Measurements from ENCODE around the gene KLHL4. TPM values are rescaled to one million over a fixed set of nuclear protein-coding genes. Genes with fewer than 3 reads are reported as not detected.
A peak's percentile ranks its signal among the peaks of the same experiment; 100 is the strongest.

The KLHL4 gene
- polyA plus RNA-seq, 1 donor (not counting 4 experiments of a cell fraction or from before 2014, with no cell fraction given): 3.7 TPM

DNA sequence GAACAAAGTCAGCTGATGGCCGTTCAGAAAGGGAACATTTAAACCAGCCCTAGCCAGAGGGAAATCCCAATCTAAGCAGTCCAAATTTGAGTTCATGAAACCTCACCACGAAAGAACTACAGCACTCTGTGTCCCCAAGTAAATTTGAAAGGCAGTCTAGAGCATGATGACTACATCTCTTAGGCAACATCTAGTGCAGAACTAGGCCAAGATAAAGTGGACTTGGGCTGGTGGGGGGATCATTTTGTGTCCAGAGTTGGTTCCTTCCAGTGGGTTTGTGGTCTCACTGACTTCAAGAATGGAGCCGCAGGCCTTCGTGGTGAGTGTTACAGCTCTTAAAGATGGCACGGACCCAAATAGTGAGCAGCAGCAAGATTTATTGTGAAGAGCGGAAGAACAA lies 64.9 kb downstream of the KLHL4 start:
- Histone ChIP-seq H3K4me2 (ENCODE audit: control insufficient read depth, extremely low read depth, insufficient read depth, low read depth, low read length) (no peak overlapping the region), H2AFZ (ENCODE audit: control insufficient read depth, low read length) (no peak overlapping the region), H3K9ac (ENCODE audit: control insufficient read depth, extremely low read depth, insufficient read depth, low read length) (no peak overlapping the region), H3K9me3 (ENCODE audit: control insufficient read depth, low read depth, low read length) (no peaks in the 10 kb centered on the region), H3K4me1 (ENCODE audit: control insufficient read depth, extremely low read depth, insufficient read depth, low read length) (no peaks in the 10 kb centered on the region), H4K20me1 (ENCODE audit: control insufficient read depth, extremely low read depth, insufficient read depth, low read length) (no peaks in the 10 kb centered on the region), H3K36me3 (ENCODE audit: control insufficient read depth in 2 of 2, extremely low read depth in 1 of 2, insufficient read depth in 2 of 2, low read length in 2 of 2) (no peaks in the 10 kb centered on the region), H3K27ac (ENCODE audit: control insufficient read depth, insufficient read depth, low read length) (no peak overlapping the region), H3K79me2 (ENCODE audit: control insufficient read depth, insufficient read depth, low read length) (no peaks in the 10 kb centered on the region), H3K9me1 (ENCODE audit: control insufficient read depth, extremely low read depth, insufficient read depth, low read length) (no peaks in the 10 kb centered on the region), H3K4me3 (ENCODE audit: control insufficient read depth in 2 of 3, extremely low read depth in 1 of 3, insufficient read depth in 2 of 3, low read depth in 1 of 3, low read length in 3 of 3) (no peak overlapping the region), H3K27me3 (ENCODE audit: control insufficient read depth, extremely low read depth, insufficient read depth, low read length) (no peaks in the 10 kb centered on the region)
- TF ChIP-seq, protein P1, sequence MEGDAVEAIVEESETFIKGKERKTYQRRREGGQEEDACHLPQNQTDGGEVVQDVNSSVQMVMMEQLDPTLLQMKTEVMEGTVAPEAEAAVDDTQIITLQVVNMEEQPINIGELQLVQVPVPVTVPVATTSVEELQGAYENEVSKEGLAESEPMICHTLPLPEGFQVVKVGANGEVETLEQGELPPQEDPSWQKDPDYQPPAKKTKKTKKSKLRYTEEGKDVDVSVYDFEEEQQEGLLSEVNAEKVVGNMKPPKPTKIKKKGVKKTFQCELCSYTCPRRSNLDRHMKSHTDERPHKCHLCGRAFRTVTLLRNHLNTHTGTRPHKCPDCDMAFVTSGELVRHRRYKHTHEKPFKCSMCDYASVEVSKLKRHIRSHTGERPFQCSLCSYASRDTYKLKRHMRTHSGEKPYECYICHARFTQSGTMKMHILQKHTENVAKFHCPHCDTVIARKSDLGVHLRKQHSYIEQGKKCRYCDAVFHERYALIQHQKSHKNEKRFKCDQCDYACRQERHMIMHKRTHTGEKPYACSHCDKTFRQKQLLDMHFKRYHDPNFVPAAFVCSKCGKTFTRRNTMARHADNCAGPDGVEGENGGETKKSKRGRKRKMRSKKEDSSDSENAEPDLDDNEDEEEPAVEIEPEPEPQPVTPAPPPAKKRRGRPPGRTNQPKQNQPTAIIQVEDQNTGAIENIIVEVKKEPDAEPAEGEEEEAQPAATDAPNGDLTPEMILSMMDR (optimal IDR thresholded peaks at IDR 0.05 in 1 of 3, IDR thresholded peaks at IDR 0.05 in 1 of 3, conservative IDR thresholded peaks at IDR 0.05 in 1 of 3; ENCODE audit: extremely low read depth in 1 of 3, insufficient read depth in 2 of 3, low read length in 3 of 3): no peak
- no peak for TF ChIP-seq EZH2 (IDR thresholded peaks at IDR 0.05; ENCODE audit: low read length)
- DNase-seq (ENCODE audit: low read depth, low spot score) (no peak), FAIRE-seq (no peak)
- dilution Hi-C loops (cut with MboI; ENCODE audit: extremely low pct_ligation_motif_present, low sequenced_read_pairs): no loop called here

DNA sequence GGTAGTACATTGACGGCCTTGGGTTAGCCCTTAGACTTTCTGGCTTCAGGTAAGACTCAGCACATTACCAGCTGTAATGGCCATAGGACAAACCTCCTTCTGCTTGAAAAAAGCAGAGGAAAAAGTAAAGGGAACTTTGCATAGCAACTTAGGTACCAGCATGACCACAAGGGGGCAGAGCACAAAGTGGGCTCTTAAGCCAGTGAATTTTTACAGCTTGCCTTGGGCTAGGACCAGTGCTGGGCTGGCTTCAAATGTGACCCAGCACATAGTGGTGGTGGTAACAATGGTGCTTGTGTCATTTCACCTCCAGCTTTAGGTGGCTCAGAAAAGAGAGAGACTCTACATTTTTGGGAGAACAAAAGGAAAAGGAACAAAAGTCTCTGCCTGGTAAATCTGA lies 66.1 kb downstream of the KLHL4 start:
- H3K36me3 ChIP-seq (ENCODE audit: control insufficient read depth in 2 of 2, extremely low read depth in 1 of 2, insufficient read depth in 2 of 2, low read length in 2 of 2): no peaks in the 10 kb centered on the region
- FAIRE-seq (no peak), DNase-seq (ENCODE audit: low read depth, low spot score) (no peak)
- no peaks in the 10 kb centered on the region for H3K4me1 ChIP-seq (ENCODE audit: control insufficient read depth, extremely low read depth, insufficient read depth, low read length)
- no peak overlapping the region for H3K4me3 ChIP-seq (ENCODE audit: control insufficient read depth in 2 of 3, extremely low read depth in 1 of 3, insufficient read depth in 2 of 3, low read depth in 1 of 3, low read length in 3 of 3)
- H3K9me3 ChIP-seq (ENCODE audit: control insufficient read depth, low read depth, low read length): no peaks in the 10 kb centered on the region
- H3K79me2 ChIP-seq (ENCODE audit: control insufficient read depth, insufficient read depth, low read length): no peaks in the 10 kb centered on the region
- H3K27ac ChIP-seq (ENCODE audit: control insufficient read depth, insufficient read depth, low read length): no peak overlapping the region
- TF ChIP-seq, protein P1 (optimal IDR thresholded peaks at IDR 0.05 in 1 of 3, IDR thresholded peaks at IDR 0.05 in 1 of 3, conservative IDR thresholded peaks at IDR 0.05 in 1 of 3; ENCODE audit: extremely low read depth in 1 of 3, insufficient read depth in 2 of 3, low read length in 3 of 3): peak in 2 of 3 experiments; percentile 51 to 64
- no peak for TF ChIP-seq EZH2 (IDR thresholded peaks at IDR 0.05; ENCODE audit: low read length)
- no peaks in the 10 kb centered on the region for H3K27me3 ChIP-seq (ENCODE audit: control insufficient read depth, extremely low read depth, insufficient read depth, low read length)
- dilution Hi-C loops (cut with MboI; ENCODE audit: extremely low pct_ligation_motif_present, low sequenced_read_pairs): no loop called here
- no peak overlapping the region for H3K9ac ChIP-seq (ENCODE audit: control insufficient read depth, extremely low read depth, insufficient read depth, low read length)
- no peak overlapping the region for H3K4me2 ChIP-seq (ENCODE audit: control insufficient read depth, extremely low read depth, insufficient read depth, low read depth, low read length)
- H4K20me1 ChIP-seq (ENCODE audit: control insufficient read depth, extremely low read depth, insufficient read depth, low read length): no peaks in the 10 kb centered on the region
- no peak overlapping the region for H2AFZ ChIP-seq (ENCODE audit: control insufficient read depth, low read length)
- no peaks in the 10 kb centered on the region for H3K9me1 ChIP-seq (ENCODE audit: control insufficient read depth, extremely low read depth, insufficient read depth, low read length)

All from keratinocyte (primary cell).